Measurements from ENCODE around the gene ZBTB7C. TPM values are rescaled to one million over a fixed set of nuclear protein-coding genes. Genes with fewer than 3 reads are reported as not detected.

The ZBTB7C gene
- total and polyA plus RNA-seq, 2 of the 4 experiments (the other 2 are of a cell fraction), result not detected

- CTCF ChIA-PET, result no interaction called here
These were observed 24.4 kb upstream of the ZBTB7C start for GRCh38 chr18:48433541-48433940.

More at GRCh38 chr18:48433541-48433940, 24.4 kb upstream of the ZBTB7C start:
- no peak overlapping the region for H3K27ac ChIP-seq (ENCODE audit: insufficient read depth, low read length)
- H2BK20ac ChIP-seq (ENCODE audit: low read depth, low read length), result no peak overlapping the region
- H3K9me3 ChIP-seq (ENCODE audit: control insufficient read depth, insufficient read depth, low read length), result no peaks in the 10 kb centered on the region
- no peak overlapping the region for H2AFZ ChIP-seq (replicated peaks; ENCODE audit: low read length, poor library complexity)
- no peaks in the 10 kb centered on the region for H3K36me3 ChIP-seq (ENCODE audit: control insufficient read depth, insufficient read depth, low read length)
- no peak overlapping the region for H3K9ac ChIP-seq (ENCODE audit: low read depth, low read length)
- H3K4me2 ChIP-seq (ENCODE audit: low read depth, low read length), result no peak overlapping the region
- no peak overlapping the region for H4K8ac ChIP-seq (ENCODE audit: low read depth in 2 of 2, low read length in 2 of 2)
- no peaks in the 10 kb centered on the region for H3K79me1 ChIP-seq (ENCODE audit: low read depth in 1 of 2, low read length in 2 of 2)
- H4K20me1 ChIP-seq (ENCODE audit: insufficient read depth, low read length), result no peaks in the 10 kb centered on the region
- H3K4ac ChIP-seq (ENCODE audit: low read depth, low read length), result no peak overlapping the region
- no peak overlapping the region for H2BK120ac ChIP-seq (ENCODE audit: low read depth, low read length)
- DNase-seq (no peak), ATAC-seq (ENCODE audit: low read depth) (no peak)
- TF ChIP-seq MAZ (IDR thresholded peaks at IDR 0.05; ENCODE audit: borderline replicate concordance, low read depth, low read length) (no peak), MXI1 (IDR thresholded peaks at IDR 0.05; ENCODE audit: borderline replicate concordance, low read depth, low read length) (no peak), BHLHE40 (IDR thresholded peaks at IDR 0.05; ENCODE audit: low read depth, low read length) (no peak), USF2 (IDR thresholded peaks at IDR 0.05; ENCODE audit: low read depth, low read length) (no peak), MAFK (IDR thresholded peaks at IDR 0.05; ENCODE audit: low read depth, low read length) (no peak), NFE2L2 (IDR thresholded peaks at IDR 0.05; ENCODE audit: low read depth, low read length) (no peak), CEBPB (IDR thresholded peaks at IDR 0.05; ENCODE audit: low read depth, low read length) (no peak), SMC3 (IDR thresholded peaks at IDR 0.05; ENCODE audit: low read depth, low read length) (no peak), POLR2A (IDR thresholded peaks at IDR 0.05; ENCODE audit: low read depth, low read length) (no peak), RCOR1 (IDR thresholded peaks at IDR 0.05; ENCODE audit: insufficient replicate concordance, low read length) (no peak), CHD1 (IDR thresholded peaks at IDR 0.05; ENCODE audit: low read depth, low read length) (no peak), RFX5 (IDR thresholded peaks at IDR 0.05; ENCODE audit: low read depth, low read length) (no peak), RAD21 (IDR thresholded peaks at IDR 0.05; ENCODE audit: low read length) (no peak), FOS (IDR thresholded peaks at IDR 0.05; ENCODE audit: low read depth, low read length) (no peak)
- TF ChIP-seq, protein P1, sequence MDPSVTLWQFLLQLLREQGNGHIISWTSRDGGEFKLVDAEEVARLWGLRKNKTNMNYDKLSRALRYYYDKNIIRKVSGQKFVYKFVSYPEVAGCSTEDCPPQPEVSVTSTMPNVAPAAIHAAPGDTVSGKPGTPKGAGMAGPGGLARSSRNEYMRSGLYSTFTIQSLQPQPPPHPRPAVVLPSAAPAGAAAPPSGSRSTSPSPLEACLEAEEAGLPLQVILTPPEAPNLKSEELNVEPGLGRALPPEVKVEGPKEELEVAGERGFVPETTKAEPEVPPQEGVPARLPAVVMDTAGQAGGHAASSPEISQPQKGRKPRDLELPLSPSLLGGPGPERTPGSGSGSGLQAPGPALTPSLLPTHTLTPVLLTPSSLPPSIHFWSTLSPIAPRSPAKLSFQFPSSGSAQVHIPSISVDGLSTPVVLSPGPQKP (IDR thresholded peaks at IDR 0.05; ENCODE audit: borderline replicate concordance, low read depth, low read length), result no peak
- TF ChIP-seq, protein P2, sequence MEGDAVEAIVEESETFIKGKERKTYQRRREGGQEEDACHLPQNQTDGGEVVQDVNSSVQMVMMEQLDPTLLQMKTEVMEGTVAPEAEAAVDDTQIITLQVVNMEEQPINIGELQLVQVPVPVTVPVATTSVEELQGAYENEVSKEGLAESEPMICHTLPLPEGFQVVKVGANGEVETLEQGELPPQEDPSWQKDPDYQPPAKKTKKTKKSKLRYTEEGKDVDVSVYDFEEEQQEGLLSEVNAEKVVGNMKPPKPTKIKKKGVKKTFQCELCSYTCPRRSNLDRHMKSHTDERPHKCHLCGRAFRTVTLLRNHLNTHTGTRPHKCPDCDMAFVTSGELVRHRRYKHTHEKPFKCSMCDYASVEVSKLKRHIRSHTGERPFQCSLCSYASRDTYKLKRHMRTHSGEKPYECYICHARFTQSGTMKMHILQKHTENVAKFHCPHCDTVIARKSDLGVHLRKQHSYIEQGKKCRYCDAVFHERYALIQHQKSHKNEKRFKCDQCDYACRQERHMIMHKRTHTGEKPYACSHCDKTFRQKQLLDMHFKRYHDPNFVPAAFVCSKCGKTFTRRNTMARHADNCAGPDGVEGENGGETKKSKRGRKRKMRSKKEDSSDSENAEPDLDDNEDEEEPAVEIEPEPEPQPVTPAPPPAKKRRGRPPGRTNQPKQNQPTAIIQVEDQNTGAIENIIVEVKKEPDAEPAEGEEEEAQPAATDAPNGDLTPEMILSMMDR (conservative IDR thresholded peaks at IDR 0.05; ENCODE audit: low read depth, low read length), result no peak
- dilution Hi-C loops (cut with HindIII; ENCODE audit: low sequenced_read_pairs, unreplicated experiment) (no loop called here), intact Hi-C loops (cut with micrococcal nuclease) (no loop called here), in situ Hi-C loops (cut with MboI; ENCODE audit: low sequenced_read_pairs) (no loop called here)
- no peak overlapping the region for H2AK5ac ChIP-seq (ENCODE audit: low read depth, low read length)
- no peaks in the 10 kb centered on the region for H3K4me1 ChIP-seq (ENCODE audit: control insufficient read depth, insufficient read depth, low read length)
- no peak overlapping the region for H3K56ac ChIP-seq (ENCODE audit: extremely low read depth, insufficient read depth, low read length)
- no peak overlapping the region for H2AK9ac ChIP-seq (replicated peaks; ENCODE audit: low read depth, low read length, poor library complexity)
- no peak overlapping the region for H4K91ac ChIP-seq (ENCODE audit: insufficient read depth, low read depth, low read length)
- H4K5ac ChIP-seq (ENCODE audit: low read depth, low read length), result no peak overlapping the region
- no TSS peak for BruUV-seq (replicated peaks)
- H3K23ac ChIP-seq (ENCODE audit: low read depth, low read length), result no peak overlapping the region
- POLR2A ChIA-PET (ENCODE audit: unreplicated experiment), result no interaction called here
- no peaks in the 10 kb centered on the region for H3K9me1 ChIP-seq (ENCODE audit: insufficient read depth, low read length)
- H2BK15ac ChIP-seq (ENCODE audit: low read depth, low read length), result no peak overlapping the region
- H3K14ac ChIP-seq (replicated peaks; ENCODE audit: low read depth, low read length), result no peak overlapping the region
- 25% methylated on average over 2 of the region's 2 CpGs; no CpG with 5 or more reads in 1 of the 2 experiments for WGBS, 2 experiments (ENCODE audit: extremely low coverage in 2 of 2, insufficient read length in 1 of 2)
- no peak overlapping the region for H3K4me3 ChIP-seq (ENCODE audit: insufficient read depth, low read depth, low read length)
- peaks cover 33% of the 10 kb centered on the region for H3K27me3 ChIP-seq (ENCODE audit: control insufficient read depth, insufficient read depth, low read length)
- H3K18ac ChIP-seq (ENCODE audit: low read depth, low read length), result no peak overlapping the region
- no peak overlapping the region for H2BK5ac ChIP-seq (ENCODE audit: low read depth, low read length, poor library complexity, severe bottlenecking)
